ENCODE results near the gene UXT.

- no peak for TF ChIP-seq YY1 (IDR thresholded peaks at IDR 0.05; ENCODE audit: insufficient read depth, insufficient read length)
- TF ChIP-seq ZNF274 (IDR thresholded peaks at IDR 0.05; ENCODE audit: low read depth, low read length): no peak
These were observed 12.3 kb downstream of the UXT start for GRCh38 chrX:47646636-47647035.

Measured in NT2/D1 (cell line).